GM18867 (cell line): ENCODE measurements around the gene NRP2.

Experiments used
- ATAC-seq: cut with Tn5 transposase; IDR thresholded peaks from one replicate; pipeline ENCODE4 v1.9.1; 2021; ENCODE audit warnings: mild to moderate bottlenecking, moderate library complexity; ENCODE audit not compliant: unreplicated experiment

The NRP2 gene

DNA sequence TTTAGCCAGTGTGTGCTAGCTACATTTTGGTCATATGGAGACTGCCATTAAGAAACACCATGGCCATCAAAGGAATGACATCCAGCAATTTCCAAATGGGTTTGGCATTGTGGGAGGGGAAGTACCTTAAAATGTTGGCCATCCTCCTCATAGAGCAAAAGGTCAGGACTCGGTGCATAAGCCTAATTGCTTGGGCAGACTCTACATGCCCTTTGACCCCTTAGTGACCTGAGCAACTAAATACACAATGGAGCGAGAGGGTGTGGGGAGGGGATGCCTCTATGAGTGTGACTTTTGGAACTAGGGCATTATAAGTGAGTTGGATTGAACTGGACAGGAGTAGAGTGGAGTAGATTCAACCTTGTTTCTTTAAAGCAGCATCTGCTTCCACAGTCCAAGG lies 44.9 kb downstream of the NRP2 start:
- no peak for ATAC-seq

DNA sequence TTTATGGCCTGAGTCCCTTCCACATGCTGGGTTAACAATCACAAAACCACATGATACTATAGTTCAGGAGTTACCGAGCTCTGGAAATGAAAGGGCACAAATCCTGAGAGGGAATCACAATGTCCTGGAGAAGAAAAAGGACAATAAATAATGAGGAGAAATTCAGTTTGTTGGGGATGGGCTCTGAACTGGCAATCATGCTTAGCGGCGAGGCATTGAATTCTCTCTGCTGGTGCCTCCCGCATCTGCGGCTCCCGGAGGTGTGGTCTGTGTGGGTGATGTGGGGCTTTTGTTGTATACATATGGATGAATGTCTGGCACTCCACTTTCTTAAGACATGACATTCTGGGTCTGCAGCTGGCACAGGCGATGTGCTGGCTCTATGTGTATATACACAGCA lies 46.1 kb downstream of the NRP2 start:
- no peak for ATAC-seq

DNA sequence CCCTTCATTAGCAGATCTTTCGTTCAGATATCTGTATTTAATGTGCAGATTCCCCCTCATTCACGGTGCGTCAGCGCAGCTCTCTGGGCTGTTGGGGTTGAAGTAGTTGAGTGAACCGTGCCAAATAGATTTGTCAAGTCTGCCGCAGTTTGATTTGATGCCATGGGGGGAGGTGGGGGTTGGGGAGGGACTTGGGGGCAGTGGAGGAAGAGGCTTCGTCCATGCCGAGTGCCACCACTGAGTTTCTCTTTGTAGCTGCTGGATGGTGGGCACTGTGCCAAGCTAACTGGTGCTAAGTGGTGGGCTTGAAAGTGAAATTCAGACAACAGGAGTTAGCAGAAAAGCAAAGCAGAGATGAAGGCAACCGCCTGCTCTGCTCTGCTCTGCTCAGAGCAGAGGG lies 47.9 kb downstream of the NRP2 start:
- no peak for ATAC-seq

DNA sequence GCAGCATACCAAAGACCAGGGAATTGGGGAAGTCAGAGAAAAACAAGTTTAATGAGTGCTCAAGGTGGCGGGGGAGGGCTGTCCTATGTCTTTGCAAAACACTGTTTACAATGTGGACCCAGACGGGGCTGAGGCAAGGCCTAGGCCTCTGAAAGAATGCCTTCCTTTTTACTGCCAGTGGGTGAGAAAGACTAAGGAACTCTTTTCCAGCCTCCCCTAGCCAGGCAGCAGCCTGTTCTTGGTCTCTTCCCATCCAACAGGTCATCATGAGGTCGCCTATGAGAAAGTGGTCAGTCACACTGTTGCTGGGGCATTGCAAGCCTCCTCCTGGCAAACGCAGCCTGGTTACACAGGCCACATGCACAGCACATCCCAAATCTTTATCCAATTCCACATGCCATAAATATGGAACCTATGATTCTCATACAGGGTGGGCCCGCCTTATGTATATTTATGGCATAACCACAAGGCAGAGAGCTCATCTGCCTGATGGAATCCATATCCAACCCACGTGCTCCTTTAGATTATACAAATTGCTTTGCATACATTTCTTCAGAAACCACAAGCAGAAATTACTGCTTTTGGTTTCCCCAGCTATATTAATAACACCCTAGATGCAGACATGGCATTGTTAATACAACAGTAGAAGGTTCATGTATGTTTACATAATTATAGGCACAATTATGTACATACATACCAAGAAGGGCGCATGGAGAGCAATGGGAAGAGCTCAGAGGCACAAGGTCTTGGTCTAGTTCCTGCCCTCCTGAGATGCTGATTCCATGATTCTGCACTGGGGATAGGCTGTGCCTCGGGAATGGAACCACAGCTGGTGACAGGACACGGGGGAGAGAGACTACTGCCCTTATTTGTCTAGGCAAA lies 48.6 kb downstream of the NRP2 start:
- no peak for ATAC-seq

DNA sequence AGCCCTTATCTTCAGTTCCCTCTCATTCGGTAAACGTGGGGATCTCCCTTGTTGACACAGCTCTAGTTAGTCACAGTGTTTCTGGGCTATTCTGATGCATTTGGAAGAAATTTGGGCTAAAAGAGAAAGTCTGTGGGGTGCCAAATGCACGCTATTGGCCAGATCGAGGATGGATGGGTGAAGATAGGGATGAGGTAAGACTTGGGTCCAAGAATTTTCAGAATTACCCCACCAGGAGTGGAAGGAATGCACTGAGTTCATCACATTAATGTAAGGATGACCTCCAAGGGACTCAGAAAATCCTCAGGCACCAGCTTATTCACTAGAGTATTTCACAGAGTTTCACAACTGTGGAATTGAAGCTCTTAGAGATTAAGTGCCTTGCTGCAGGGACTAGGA lies 49.3 kb downstream of the NRP2 start:
- no peak for ATAC-seq

DNA sequence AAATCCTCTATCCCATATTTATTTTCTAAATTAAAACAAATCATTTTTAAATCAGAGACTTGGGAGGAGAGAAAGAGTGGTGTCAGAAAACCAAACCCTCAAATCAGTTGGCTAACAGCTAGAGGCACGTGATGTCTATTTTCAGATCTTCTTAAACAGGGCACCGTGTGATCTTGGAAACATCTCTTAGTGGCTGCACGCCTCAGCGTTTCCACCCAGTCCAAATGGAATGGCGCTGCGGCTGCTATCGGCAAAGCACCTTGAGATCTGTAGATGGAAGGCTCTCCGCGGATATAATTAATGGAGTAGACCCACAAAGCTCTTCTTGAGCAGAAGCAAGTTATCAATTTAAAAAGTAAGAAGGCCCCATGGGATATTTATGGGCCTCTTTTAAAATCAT lies 50.0 kb downstream of the NRP2 start:
- ATAC-seq: no peak

DNA sequence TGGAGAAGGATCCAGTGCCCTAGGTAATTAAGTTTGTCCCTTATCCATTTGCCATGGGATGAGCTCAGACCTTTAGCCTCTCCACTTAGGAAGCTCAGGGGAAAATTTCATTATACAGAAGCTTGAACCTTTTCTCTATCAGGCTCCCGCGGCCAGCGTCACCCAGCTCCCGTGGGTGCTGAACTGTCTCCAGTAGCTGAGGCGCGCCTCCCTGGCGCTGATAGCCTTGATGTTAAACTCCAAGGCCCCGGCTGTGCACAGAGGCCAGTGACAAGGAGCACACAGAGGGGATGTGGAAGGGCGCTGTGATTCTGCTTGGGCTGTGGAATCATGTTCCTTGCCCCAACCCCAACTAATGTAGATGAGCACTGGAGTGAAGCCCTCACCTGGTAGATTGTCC lies 50.8 kb downstream of the NRP2 start:
- no peak for ATAC-seq

DNA sequence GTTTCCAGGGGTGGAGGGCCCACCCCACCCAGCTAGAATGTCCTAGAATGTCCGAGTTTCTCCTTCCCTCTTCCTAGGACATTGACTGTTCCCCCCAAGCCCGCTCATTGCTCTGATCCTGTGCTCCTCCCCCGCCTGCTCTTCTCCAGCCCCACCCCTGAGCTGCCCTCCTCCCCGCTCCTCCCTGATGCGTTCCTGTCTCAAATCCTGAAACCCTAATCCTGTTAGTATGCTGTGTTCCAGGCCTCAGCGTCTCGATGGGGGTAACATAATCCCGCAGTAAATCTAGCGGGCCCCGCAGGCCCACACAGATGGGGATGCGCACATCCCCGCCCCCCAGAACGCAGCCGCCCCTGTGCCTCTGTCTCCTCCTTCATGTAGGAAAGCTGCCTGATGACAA lies 51.3 kb downstream of the NRP2 start:
- ATAC-seq: no peak

DNA sequence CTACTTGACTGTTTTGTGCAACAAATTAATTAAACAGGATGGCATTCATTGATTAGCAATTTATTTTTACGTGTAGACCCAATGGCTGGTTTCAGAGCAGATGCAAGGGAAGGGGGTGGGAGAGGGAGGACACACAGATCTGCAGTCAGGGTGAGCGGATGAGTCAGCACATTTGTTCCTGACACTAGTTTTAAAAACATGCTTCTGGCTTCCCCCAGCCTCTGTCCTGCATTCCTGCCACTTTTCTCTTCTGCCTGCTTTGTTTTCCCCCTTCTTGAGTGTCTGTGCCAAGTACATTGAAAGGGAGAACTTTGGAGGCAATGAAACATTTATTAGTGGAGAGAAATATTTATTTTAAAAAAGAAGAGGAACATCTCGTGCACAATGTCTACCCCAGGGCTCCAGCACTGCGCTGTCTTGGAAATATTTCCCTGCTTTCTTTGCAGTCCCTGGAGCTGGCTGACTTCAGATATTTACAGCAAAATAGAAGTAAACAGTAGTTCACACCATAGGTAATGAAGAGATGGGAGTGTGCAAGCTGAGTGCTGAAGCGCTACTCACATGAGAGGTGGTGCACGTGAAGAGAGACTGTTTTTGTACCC lies 52.2 kb downstream of the NRP2 start:
- no peak for ATAC-seq

DNA sequence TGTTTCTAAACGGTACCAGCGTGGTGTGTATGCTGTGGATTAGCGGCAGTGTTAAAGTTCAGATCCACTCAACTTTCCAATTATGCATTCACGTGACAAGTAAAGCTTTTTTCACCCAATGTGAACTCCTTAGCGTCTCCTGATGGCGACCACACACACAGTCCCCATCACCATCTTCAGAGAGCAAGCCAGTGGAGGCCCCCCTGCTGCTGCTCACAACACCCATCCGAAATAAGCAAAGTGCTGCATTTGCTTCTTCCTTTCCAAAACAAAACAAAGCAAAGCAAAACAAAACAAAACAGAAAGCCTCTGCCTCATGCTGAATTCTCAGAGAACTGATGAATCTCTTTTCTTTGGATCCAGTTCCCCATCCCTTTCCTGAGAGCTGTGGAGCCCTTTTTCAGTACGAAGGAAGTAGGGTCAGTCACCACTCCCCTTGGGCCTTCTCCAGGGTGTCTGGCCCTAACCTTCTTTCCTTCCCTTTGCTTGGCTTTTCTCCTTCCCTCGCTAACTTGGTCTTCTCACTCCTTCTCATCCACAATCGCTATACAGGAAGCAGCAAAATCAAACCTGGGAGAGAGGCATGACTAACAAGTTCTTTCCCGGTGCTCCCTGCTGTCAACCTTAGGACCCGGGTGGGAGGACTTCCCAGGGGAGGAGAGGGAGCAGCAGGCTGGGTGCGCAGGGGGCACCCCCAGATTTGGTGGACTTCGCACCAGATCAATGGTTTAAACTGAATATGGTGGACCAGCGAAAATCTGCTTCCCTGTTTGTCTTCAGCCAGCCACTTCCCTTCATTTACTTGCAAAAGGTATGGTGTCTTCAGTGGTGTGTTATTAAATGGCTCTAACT lies 56.0 kb downstream of the NRP2 start:
- no peak for ATAC-seq

DNA sequence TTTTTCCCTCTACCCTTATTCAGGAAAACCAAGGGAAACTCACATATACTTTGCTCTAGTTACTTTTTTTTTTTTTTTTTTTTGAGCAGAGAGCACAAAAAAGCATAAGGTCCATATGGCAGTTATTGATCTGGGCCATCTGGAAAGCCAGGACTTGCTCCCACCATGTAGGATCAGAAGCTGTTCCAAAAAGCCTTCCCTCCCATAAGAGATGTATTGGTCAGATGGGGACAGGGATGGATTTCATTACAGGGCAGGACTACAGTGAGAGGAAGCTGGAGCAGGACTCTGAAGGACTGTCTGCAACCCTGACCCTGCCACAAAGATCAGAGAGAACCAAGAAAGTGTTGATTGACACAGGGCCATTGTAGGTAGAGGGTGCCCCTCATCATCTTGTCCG lies 57.3 kb downstream of the NRP2 start:
- ATAC-seq: no peak

DNA sequence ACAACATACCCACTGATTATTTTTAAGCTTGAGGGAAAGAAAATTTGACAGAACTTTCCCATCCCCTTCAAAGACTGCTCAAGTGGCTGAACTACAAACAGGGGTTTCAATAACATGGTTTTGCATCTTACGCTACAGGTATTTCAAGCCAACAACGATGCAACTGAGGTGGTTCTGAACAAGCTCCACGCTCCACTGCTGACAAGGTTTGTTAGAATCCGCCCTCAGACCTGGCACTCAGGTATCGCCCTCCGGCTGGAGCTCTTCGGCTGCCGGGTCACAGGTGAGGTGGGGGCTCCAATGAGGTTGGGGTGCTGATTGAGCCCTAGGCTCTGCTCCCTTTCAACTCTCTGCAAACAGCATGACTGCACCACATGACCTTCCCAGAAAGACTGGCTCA lies 58.1 kb downstream of the NRP2 start:
- ATAC-seq: no peak

DNA sequence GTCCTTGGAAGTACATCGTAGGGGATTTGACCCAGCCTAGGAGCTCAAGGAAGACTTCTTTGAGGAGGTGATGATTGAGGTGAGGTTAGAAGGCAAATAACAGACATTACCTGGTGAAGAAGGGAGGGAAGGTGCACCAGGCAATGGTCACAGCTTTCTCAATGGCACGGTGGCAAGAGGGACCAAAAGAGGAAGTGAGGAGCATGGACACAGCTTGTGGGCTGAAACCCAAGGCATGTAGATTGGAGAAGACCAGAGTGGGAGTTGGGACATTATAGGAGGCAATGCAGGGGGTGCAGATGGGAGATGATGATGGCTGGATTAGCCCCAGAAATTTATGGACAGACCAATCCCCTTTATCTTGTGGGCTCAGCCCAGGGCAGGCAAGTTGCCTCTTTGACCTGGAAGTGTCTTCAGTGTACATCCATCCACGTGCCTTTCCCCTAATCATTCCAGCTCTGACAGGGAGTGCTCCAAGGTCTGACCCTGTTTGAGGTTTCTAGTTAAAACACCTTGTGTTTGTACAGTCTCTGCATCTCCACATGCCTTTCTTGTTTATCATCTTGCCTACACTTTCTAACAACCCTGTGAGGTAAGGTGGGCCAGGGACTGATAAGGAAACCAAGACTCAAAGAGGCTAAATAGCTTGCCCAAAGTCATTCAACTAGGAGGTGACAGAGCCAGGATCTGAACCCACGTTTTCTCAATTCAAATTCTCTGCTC lies 59.1 kb downstream of the NRP2 start:
- no peak for ATAC-seq

DNA sequence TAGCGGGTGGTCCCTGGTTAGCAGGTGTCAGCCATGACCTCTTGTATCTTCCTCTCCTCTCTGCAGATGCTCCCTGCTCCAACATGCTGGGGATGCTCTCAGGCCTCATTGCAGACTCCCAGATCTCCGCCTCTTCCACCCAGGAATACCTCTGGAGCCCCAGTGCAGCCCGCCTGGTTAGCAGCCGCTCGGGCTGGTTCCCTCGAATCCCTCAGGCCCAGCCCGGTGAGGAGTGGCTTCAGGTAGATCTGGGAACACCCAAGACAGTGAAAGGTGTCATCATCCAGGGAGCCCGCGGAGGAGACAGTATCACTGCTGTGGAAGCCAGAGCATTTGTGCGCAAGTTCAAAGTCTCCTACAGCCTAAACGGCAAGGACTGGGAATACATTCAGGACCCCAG lies 60.8 kb downstream of the NRP2 start:
- no peak for ATAC-seq

DNA sequence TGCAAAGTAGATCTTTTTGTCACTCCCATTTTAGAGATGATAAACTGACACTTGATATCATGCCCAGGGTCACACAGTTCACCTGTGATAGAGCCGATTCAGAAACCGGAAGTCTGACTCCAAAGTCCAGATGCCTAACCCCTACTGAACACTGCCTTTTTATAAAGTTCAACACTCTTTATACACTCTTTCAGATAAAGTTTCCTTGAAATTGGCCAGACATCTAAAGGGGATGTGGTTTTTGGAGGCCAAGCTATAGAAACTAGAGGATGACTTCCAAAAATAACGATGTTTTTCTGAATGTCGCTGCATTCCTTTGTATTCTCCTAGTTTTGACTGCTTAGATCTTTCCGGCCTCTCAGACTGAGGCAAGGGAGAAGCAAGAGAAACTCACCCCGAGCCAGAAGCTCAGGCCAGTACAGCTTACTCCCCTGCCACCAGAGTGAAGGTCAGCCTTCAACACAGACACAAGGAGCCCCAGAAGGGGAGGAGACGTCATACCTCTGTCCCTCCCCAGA lies 61.8 kb downstream of the NRP2 start:
- no peak for ATAC-seq

DNA sequence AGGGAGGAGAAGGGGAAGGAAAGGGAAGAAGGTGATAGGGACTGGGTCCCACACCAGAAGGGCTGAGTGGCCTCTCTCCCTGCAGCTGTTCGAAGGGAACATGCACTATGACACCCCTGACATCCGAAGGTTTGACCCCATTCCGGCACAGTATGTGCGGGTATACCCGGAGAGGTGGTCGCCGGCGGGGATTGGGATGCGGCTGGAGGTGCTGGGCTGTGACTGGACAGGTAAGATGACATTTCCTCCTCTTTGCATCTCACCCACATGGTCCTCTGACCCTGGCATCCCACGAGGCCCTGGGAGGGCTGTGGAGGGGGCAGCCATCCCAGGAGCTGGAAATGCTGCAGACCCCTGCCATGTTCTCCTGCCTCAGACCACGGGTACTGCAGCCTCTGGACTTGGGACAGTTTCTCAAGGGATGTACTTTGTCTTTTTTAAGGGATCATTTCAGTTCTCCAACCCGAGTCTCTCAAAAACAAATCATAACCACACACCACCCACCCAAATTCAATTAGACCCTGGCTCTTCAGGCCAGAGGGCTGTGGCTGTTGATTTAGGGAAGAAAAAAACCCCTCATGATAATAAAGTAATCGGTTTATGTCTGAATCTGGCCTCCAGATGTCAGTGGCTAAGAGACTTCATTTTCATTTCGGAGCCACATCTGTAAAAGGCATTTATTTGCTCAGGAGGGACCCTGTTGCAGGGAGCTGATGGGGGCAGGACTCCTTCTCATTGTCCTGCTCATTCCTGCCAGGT lies 63.5 kb downstream of the NRP2 start:
- ATAC-seq: no peak

DNA sequence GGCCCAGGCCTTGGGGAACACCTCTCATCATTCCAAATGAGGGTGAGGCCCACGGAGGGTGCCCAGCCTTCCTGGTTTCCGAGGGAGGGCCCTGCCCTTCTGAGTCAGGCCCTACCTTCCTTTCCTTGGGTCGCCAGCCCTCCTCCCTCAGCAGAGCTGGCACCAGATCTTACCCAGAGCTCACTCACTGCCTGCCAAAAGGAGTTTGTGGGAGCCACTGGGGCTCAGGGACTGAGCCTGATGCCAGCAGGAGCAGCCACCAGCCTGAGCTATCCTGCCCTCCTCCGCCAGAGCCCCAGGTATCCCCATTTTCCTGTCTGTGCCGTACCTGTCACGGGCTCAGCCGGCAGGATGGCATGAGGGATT lies 64.1 kb downstream of the NRP2 start:
- no peak for ATAC-seq

DNA sequence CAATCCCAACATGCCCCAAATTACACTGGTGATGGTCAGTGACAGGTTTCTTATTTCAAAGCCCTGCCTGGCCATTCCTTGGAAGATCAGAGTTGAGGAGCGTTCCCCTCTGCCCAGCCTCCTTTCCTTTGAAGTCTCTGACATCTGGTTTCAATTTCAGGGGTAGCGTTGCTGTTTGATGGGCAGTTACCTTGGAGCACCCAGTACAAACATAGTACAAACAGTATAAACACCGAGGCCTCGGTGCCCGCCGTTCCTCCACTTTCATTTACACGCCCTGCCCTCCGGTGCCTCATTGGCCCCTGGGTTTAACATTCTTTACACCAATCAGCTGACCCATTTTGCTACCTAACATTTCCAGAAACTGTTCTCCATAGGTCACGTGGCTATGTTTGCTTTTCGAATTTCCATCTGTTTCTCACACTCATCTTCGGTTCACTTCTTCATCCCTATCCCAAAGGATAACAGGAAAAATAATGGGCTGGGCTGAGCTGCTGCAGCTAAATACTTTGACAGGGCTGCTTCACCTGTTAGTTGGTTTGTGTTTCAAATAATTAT lies 65.6 kb downstream of the NRP2 start:
- ATAC-seq: no peak

DNA sequence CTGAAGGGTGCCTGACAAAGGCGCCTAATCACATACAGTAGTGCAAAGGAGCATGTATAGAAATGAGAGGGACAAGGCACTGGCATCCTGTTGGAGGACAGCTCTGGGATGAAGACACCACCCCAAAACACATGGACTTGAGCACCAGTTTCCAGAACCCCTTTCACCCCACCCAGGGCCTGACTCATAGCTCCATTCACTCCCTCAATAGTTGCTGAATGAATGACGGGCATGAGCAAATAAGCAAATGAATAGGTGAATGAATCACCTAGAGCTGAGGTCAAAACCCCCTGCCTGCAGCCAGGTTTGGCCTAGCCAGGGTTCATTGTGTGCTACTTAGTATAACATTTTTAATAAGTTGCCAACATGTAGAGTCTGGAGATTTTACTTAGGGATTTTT lies 66.3 kb downstream of the NRP2 start:
- ATAC-seq: no peak

DNA sequence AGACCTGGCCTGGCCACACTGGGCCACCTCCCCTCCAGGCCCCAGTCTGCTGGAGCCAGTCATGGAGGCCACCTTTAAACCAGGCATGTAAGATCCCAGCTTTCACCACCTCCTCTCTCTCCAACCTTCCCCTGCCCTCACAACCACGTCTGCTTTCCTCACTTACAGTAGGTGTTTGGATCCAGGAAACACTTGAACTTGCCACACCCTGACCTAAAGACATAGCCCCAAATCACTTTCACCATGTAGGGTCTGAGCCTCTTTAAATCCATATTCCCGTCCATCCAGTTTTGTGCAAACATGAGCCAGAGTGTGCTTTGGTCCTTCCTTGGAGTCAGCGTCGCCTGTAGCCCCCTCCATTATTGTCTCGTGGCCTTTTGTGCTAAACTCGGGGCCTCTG lies 66.8 kb downstream of the NRP2 start:
- no peak for ATAC-seq
